ENCODE results near the gene TRMU.

GRCh38 chr22:46287873-46288751, 47.4 kb upstream of the TRMU start:
- TF ChIP-seq CTCF (IDR thresholded peaks at IDR 0.05 in 4 of 5, conservative IDR thresholded peaks at IDR 0.05 in 1 of 5), result no peak
- TF ChIP-seq POLR2A (IDR thresholded peaks at IDR 0.05), result no peak

Data from gastrocnemius medialis (tissue), 4 donors.